ENCODE measurements around the gene LHPP. TPM values are rescaled to one million over a fixed set of nuclear protein-coding genes. Genes with fewer than 3 reads are reported as not detected.

The LHPP gene
- total RNA-seq, 1 donor = 12.5 TPM

- TF ChIP-seq, protein P1, sequence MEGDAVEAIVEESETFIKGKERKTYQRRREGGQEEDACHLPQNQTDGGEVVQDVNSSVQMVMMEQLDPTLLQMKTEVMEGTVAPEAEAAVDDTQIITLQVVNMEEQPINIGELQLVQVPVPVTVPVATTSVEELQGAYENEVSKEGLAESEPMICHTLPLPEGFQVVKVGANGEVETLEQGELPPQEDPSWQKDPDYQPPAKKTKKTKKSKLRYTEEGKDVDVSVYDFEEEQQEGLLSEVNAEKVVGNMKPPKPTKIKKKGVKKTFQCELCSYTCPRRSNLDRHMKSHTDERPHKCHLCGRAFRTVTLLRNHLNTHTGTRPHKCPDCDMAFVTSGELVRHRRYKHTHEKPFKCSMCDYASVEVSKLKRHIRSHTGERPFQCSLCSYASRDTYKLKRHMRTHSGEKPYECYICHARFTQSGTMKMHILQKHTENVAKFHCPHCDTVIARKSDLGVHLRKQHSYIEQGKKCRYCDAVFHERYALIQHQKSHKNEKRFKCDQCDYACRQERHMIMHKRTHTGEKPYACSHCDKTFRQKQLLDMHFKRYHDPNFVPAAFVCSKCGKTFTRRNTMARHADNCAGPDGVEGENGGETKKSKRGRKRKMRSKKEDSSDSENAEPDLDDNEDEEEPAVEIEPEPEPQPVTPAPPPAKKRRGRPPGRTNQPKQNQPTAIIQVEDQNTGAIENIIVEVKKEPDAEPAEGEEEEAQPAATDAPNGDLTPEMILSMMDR (IDR thresholded peaks at IDR 0.05; ENCODE audit: insufficient read depth, low read depth, low read length) = no peak
- no peak overlapping the region for H3K4me3 ChIP-seq (ENCODE audit: low read depth, low read length)
- no peak for DNase-seq (ENCODE audit: low read depth)
Measured at GRCh38 chr10:124486635-124487034, 25.0 kb downstream of the LHPP start.

GRCh38 chr10:124491105-124491504, 29.5 kb downstream of the LHPP start:
- DNase-seq (ENCODE audit: low read depth) = no peak
- TF ChIP-seq, protein P1 (IDR thresholded peaks at IDR 0.05; ENCODE audit: insufficient read depth, low read depth, low read length) = no peak
- H3K4me3 ChIP-seq (ENCODE audit: low read depth, low read length) = no peak overlapping the region

DNA sequence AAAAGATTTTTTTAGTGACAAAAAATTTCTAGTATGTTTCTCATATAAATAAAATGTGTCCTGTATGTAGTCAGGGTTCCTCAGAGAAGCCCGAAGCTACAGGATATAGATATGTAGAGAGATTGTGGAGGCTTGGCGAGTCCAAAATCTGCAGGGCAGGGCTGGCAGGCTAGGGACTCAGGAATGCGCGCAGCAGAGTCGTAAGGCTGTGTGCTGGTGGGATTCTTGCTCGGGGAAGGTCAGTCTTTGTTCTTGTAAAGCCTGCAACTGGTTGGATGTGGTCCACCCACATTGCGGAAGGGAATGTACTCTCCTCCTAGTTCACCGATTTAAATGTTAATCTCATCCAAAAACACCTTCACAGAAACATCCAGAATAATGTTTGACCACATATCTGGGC, 30.6 kb downstream of the LHPP start:
- TF ChIP-seq, protein P1 (IDR thresholded peaks at IDR 0.05; ENCODE audit: insufficient read depth, low read depth, low read length) = no peak
- no peak overlapping the region for H3K4me3 ChIP-seq (ENCODE audit: low read depth, low read length)
- DNase-seq (ENCODE audit: low read depth) = no peak

GRCh38 chr10:124493214-124493882, 31.7 kb downstream of the LHPP start:
- no peak overlapping the region for H3K4me3 ChIP-seq (ENCODE audit: low read depth, low read length)
- TF ChIP-seq, protein P1 (IDR thresholded peaks at IDR 0.05; ENCODE audit: insufficient read depth, low read depth, low read length) = no peak
- DNase-seq (ENCODE audit: low read depth) = peak; percentile 3

- TF ChIP-seq, protein P1 (IDR thresholded peaks at IDR 0.05; ENCODE audit: insufficient read depth, low read depth, low read length) = no peak
- no peak overlapping the region for H3K4me3 ChIP-seq (ENCODE audit: low read depth, low read length)
- DNase-seq (ENCODE audit: low read depth) = peak; percentile 6
Measured at GRCh38 chr10:124494046-124494807, 32.6 kb downstream of the LHPP start.

GRCh38 chr10:124495162-124495561, 33.5 kb downstream of the LHPP start:
- no peak overlapping the region for H3K4me3 ChIP-seq (ENCODE audit: low read depth, low read length)
- DNase-seq (ENCODE audit: low read depth) = no peak
- TF ChIP-seq, protein P1 (IDR thresholded peaks at IDR 0.05; ENCODE audit: insufficient read depth, low read depth, low read length) = no peak

Measured in fibroblast of villous mesenchyme (primary cell).